GM21360 (cell line): ENCODE results near the gene MALL.
"Not testable (repeated sequence)": the region's sequence is repeated elsewhere in the genome, so short reads cannot be mapped to it uniquely, and the experiment has no call there.

Experiments used
- ATAC-seq: cut with Tn5 transposase; IDR thresholded peaks from one replicate; pipeline ENCODE4 v1.9.1; 2021; ENCODE audit warnings: mild to moderate bottlenecking, moderate library complexity; ENCODE audit not compliant: unreplicated experiment

MALL gene

GRCh38 chr2:110115291-110116032, at the start of gene MALL:
Gene MALL (minus strand): TSS chr2:110115822. CDS start chr2:110115792, 30 bp downstream.
- no peak for ATAC-seq

GRCh38 chr2:110157153-110157793, 41.7 kb upstream of the MALL start:
- no peak for ATAC-seq

- ATAC-seq: not testable (repeated sequence)
These were observed 39.2 kb upstream of the MALL start for GRCh38 chr2:110154828-110155227.

GRCh38 chr2:110154188-110154587, 38.6 kb upstream of the MALL start:
- not testable (repeated sequence) for ATAC-seq

- ATAC-seq: no peak
These were observed 37.8 kb upstream of the MALL start for GRCh38 chr2:110153416-110153815.

- ATAC-seq: no peak
These were observed 37.3 kb upstream of the MALL start for GRCh38 chr2:110152943-110153342.

- no peak for ATAC-seq
These were observed 34.0 kb upstream of the MALL start for GRCh38 chr2:110149330-110150220.

- no peak for ATAC-seq
These were observed 31.3 kb upstream of the MALL start for GRCh38 chr2:110146945-110147332.

- ATAC-seq: no peak
These were observed 30.7 kb upstream of the MALL start for GRCh38 chr2:110146183-110146944.

GRCh38 chr2:110143982-110144381, 28.4 kb upstream of the MALL start:
- ATAC-seq: no peak

GRCh38 chr2:110140401-110140800, 24.8 kb upstream of the MALL start:
- no peak for ATAC-seq

GRCh38 chr2:110134025-110134424, 18.4 kb upstream of the MALL start:
- no peak for ATAC-seq

GRCh38 chr2:110131166-110131565, 15.5 kb upstream of the MALL start:
- ATAC-seq: no peak

- ATAC-seq: no peak
These were observed 15.1 kb upstream of the MALL start for GRCh38 chr2:110130757-110131156.

GRCh38 chr2:110126906-110127305, 11.3 kb upstream of the MALL start:
- no peak for ATAC-seq

GRCh38 chr2:110126086-110126773, 10.6 kb upstream of the MALL start:
- no peak for ATAC-seq

GRCh38 chr2:110124939-110125691, 9.5 kb upstream of the MALL start:
- no peak for ATAC-seq

- ATAC-seq: no peak
These were observed 8.6 kb upstream of the MALL start for GRCh38 chr2:110124038-110124825.

- no peak for ATAC-seq
These were observed 6.0 kb upstream of the MALL start for GRCh38 chr2:110121592-110121991.
